A172 (cell line): ENCODE results near the gene DEPP1. TPM values are rescaled to one million over a fixed set of nuclear protein-coding genes. Genes with fewer than 3 reads are reported as not detected.

Experiments used
- DNase-seq: peaks from one replicate; pipeline ENCODE4 v3.0.0-alpha.2; 2015; ENCODE audit warnings: low spot score
- total RNA-seq: library from RNA; depleted of rRNA; stranded (reverse); fragments of >200 nt; shearing (Covaris generic); gene quantifications from 2 replicates; pipeline ENCODE4 v1.2.3, GENCODE V29; 2014; rRNA removed

The DEPP1 gene
- total RNA-seq, 1 experiment from 2014 or later: 2.2 TPM

DNA sequence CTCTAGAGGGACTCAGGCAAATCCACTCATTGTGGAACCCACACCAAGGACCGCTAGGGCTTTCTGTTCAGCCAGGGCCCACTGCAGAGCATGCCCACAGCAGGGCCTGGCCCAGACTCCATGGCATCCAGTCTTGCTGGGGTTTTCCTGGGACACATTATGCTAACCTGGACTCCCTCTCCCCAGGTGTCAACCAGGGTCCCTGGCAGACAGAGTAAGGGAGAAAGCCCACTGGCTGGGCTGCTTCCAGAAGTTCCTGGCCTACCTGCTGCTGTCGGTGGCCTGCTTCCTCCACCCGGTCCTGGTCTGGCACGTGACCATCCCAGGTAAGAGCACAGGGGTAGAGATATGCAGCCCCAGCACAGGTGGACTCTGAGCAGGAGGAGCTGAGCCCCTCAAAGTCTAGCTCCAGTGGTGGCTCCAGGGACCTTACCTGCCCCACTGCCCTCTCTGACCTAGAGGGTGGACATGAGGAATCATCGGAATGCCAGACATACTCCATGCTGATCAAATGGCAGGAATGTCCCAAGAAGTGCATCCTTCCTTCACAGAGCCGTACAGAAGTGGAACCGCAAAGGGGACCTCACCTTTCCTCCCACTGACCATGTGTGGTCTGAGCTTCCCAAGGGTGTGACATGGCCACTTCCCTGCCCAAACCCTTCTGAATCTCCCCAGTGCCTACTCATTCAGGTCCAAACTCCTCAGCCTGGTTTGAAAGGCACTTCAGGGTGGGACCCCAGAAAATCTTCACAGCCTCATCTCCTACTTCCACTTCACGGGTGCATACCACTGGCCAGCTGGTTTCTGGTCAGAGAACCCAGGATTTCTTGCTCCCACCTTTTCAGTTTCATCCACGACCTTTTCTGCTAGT lies 44.9 kb downstream of the DEPP1 start:
- DNase-seq: no peak

DNA sequence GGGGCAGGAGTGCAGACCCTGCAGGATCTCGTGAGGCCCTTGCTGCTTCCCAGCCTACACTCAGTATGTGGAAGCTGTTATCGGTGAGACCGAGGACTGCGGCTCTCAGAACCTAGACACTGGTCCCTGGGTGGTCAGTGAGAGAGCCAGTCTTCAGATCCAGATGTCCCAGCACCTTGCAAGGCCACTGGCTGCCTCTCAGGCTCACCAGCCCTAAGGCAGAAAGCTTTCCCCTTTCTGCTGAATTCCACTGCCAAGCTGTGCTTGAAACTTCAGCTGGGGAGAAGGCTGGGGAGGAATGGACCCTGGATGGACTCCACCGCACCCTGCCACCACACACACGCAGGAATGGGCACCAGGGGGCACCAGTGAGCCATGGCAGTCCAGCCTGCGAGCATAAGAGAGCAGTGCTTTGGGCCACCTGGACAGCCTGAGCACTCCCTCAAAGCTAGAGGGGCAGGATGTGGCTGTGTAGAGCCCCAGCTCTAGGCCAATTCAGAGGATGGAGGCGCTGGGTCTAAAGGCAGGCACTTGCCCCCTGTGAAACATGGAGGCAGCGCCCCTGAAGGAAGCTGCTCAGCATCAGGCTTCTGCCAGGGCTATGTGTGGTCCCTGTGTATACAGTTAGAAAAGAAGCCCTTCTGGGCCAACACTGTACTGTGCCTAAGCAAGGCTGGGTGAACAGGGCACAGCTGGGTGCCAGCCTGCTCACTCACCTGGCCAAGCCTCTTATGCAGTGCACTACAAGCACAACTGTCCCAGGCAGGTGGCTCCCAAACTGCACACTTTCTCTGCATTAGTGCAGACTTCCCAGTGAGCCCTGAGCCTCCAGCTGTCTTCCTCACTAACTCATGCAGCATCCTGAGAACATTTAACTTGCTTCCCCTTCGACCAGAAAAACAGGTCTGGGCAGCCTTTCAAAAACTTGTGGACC lies 45.8 kb downstream of the DEPP1 start:
- DNase-seq: peak; percentile 74

DNA sequence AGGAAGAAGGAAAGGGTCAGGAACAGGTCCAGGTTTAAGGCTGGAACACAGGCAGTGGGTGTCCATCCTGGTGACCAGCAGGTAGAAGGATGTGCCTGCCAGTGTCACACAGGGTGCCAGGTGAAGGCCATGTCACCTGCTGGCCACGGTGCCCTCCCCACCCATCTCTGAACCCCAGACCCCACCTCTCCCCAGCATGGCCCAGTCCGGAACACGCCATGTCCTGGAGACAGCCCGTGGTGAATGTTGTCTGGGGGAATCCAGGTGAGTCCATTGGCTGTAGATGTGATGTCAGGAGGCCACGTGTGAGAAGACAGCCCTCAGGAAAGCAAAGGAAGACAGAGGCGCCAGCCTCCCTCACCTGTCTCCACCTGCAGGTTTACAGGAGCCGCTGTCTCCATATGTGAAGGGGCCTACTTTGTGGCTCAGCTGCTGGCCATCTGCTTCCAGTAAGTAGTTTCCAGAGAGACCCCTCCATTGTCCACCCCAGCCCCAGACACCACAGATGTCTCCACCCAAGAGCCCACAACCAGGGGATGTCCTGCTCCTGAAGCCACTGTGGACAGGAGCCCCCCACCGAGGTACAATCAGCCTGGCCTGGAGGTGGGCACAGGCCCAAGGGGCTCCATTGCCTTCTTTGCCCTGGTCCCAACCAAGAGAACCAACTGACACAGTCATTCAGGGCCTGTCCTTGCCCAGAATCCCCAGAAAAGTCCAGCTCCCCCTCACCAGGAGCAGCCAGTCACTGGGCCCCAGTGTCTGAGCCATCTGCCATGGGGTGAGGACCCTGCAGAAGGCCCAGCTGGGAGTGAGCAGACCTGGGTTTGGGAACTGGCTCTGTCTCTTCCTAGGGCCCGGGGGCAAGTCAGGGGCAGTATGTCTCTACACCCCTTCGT lies 46.7 kb downstream of the DEPP1 start:
- no peak for DNase-seq

DNA sequence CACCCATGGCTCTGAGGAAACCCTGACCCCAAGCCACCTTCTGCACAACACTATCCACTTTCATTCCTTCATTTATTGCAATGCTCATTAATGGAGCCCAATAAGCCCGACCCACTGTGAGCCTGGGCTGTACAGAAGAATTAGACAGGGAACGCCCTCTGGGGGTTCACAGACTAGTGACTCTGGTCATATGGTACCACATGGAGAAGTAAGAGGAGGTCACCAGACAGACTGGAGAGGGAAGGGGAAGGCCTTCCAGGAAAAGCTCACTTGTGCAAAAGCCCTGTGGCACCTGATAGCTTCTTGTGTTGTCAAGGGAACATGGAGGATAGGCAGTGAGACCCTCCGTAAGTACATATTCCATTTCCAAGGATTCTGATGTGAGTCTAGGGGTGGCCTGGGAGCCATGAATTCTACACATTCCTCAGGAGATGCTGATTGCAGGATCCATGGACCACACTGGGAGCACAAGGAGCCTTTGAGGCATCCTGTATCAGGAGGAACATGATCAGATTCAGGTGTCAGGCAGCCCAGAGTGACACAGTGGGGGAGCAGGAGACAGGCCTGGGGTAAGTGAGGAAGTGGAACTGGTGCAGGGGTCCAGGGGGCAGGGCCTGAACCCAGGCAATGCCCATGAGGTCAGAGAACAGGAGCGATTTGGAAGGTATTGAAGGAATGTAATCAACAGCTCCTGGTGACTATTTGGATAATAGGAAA lies 47.5 kb downstream of the DEPP1 start:
- no peak for DNase-seq

DNA sequence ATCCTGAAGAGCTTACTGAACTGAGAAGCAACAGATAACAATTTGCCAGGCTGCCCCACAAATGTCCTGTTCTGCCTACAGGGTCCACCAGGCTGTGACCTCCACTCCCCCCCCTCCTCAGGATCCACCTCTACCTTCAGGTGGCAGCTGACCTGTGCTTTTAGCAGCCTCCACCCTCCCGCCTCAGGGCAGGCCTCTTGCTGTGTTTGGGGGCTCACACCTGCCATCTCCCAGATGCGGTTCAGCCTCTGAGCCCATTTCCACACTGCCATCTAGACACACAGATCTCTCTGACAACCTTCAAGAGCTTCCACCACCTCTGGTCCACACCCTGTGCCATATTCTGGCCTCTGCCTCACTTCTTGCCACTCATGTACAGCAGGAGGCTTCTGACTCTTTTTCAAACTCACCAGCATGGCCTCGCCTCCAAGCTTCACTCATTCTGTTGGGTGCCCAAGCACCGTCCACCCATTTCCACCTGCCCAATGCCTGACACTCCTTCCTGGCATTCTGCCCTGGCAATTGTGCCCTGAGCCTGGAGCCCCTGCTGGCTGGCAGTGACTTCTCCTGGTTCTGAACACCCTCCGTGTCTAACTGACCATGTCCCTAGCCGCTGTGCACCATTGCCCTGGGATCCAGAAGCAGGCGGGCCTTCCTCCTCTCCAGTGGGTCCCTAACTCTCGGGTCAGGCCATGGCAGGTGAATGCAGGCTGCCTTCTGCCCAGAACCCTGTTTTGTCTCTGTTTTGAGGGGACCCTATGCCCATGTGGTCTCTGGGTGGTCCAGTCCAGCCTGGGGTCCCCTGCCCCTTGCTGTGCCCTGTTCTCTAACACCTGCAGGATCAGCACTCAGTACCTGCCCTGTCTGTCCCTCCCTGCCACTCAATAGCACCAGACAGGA lies 49.0 kb downstream of the DEPP1 start:
- no peak for DNase-seq

DNA sequence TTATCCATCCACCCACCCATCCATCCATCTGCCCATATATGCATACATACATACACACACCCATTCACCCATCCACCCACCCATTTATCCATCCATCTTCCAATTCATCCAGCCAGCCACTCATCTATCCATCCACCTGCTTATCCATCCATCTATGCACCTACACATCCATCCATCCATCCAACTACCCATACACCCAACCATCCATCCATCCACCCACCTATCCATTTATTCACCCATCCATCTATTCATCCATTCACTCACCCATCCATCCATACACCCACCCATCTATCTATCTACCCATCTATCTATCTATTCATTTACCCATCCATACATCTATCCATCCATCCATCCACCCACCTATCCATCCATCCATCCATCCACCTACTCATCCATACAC lies 50.1 kb downstream of the DEPP1 start:
- DNase-seq: no peak

DNA sequence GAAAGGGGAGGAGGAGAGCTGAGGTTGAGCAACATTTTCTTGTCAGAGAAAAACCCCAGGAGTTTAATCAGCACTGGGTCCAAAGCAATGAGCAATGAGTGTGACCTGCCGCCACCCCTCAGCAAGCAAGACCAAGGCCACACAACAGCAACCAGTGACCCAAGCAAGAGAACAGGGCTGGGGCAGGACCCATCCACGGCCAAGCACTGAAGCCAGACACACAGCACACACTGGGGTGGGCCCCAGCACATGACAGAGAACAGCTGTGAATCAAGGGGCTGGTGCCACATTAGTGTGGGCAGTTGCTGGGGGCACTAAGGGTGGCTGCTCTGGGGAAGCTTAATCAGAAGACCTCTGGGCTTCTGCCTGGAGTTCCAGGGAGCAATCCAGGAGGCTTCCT lies 51.3 kb downstream of the DEPP1 start:
- no peak for DNase-seq

DNA sequence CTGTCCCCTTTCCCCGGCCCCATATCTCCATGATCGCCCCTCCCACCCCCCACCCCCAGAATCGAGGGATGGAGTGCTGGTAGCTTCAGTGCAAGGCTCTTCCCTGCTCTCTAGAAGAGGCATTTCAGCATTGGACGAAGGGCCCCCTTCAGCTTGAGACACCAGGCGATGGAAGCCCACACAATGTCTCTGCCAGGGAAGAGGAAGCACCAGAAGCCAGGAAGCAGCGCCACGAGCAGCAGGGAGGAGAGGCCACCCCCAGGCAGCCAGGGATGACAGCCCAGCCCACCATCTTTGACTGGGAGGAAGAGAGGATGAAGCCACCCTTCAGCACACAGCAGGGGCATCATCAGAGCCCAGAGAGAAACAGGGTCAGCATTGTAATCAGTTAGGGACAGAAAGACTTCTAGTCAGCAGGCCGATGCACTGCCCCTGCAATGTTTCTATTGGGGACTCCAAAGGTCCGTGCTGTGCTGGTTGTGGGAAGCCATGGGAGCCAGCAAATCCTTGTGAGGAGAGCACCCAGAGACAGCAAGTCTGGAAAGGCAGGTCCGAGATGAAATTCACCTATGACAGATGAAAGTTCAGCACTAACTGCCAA lies 51.8 kb downstream of the DEPP1 start:
- no peak for DNase-seq

Other genes with a start within 250 kb of the DEPP1 start
- gene TMEM72, start 67.5 kb downstream of the DEPP1 start, total RNA-seq: not detected in 2 replicates
- 3.2 and 9.6 TPM in 2 replicates for gene RASSF4, start 19.0 kb downstream of the DEPP1 start, total RNA-seq
- gene ZNF22, start 22.1 kb upstream of the DEPP1 start, total RNA-seq: 7.0 and 7.9 TPM in 2 replicates